CD1c-positive myeloid dendritic cell (primary cell): Measurements from ENCODE around the gene ABHD3.
"Not testable (repeated sequence)": the region's sequence is repeated elsewhere in the genome, so short reads cannot be mapped to it uniquely, and the experiment has no call there.

ENCODE experiments used
- DNase-seq: peaks from one replicate; pipeline ENCODE4 v3.0.0-alpha.2; 2016; ENCODE audit errors: extremely low spot score

The ABHD3 gene, protein sequence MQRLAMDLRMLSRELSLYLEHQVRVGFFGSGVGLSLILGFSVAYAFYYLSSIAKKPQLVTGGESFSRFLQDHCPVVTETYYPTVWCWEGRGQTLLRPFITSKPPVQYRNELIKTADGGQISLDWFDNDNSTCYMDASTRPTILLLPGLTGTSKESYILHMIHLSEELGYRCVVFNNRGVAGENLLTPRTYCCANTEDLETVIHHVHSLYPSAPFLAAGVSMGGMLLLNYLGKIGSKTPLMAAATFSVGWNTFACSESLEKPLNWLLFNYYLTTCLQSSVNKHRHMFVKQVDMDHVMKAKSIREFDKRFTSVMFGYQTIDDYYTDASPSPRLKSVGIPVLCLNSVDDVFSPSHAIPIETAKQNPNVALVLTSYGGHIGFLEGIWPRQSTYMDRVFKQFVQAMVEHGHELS

GRCh38 chr18:21704603-21705364 is at the start of gene ABHD3:
TSS of gene ABHD3 (minus strand) at chr18:21704774. CDS start at chr18:21704665, 109 bp downstream.
- peak; percentile 95 for DNase-seq

- DNase-seq = no peak
These were observed 43.5 kb upstream of the ABHD3 start for GRCh38 chr18:21747764-21748693.

GRCh38 chr18:21747268-21747667 is 42.7 kb upstream of the ABHD3 start:
- DNase-seq = no peak

GRCh38 chr18:21745231-21745630 is 40.7 kb upstream of the ABHD3 start:
- no peak for DNase-seq

DNA sequence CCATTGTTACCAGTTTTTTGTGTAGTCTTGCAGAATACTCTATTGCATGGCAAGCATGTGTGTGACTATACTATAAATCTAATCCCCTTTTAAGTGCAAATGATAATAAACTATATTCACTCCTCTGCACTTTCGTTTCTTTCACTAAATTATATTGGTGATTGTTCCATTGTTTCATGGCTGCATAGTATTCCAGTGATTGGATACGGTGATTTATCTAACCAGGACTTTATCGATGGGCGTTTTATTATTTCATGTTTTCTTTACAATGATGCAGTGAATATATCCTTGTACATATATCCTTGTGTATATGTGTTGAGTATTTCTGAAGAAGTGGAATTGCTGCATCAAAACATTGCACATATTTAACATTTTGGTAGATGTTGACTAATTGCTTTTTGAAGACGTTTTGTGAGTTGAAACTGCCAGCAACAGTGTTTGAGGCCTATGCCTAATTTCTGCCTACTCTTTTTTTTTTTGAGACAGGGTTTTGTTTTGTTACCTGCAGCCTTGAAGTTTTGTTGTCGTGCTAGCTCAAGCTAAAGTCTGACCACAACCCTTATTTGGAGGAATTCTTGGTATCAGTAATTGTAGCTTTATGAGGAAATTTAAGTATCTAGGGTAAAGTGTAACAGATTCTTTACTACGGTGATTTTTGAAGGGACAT is 38.7 kb upstream of the ABHD3 start:
- DNase-seq = no peak

- no peak for DNase-seq
These were observed 37.7 kb upstream of the ABHD3 start for GRCh38 chr18:21742315-21742687.

DNA sequence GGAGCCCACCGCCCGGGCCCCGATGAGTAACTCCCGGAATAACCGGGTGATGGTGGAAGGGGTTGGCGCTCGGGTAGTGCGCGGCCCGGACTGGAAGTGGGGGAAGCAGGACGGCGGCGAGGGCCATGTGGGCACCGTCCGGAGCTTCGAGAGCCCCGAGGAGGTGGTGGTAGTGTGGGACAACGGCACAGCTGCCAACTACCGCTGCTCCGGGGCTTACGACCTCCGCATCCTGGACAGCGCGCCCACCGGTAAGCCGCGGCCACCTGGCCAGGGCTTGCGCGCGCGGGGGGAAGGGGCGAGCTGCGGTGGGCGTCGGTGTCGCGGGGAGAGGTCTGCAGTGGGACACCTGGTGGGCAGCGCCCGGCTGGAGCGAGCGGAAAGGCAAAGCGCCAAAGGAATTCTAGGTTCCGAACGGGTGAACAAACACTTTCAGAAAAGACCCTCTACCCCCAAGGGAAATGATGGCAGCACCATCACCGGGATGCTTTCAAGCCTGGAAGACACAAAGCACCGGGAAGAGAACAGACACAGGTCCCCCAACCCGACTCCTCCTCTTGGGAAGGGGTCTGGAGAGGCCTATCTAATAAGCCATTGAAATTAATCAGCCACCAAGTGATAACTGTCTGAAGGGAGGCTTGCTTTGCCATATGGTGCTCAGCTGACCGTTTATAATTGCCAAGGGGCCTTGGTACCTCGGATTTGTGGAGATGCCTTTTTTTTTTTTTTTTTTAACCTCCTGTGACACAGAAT is 37.2 kb upstream of the ABHD3 start:
- no peak for DNase-seq

DNA sequence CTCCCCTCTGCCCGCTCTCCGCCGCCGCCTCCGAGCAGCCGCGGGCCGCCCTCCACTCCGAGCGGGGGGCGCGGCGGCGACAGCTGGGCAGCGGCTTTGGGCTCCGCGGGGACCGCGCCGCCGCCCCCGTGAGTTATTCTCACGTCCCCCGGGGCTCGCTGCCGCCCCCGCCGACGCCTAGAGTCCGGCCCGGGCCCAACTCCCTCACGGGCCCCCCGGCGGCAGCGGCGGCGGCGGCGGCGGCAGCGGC is 36.7 kb upstream of the ABHD3 start:
- no peak for DNase-seq

GRCh38 chr18:21740538-21741311 is 36.2 kb upstream of the ABHD3 start, which contains the start of gene MIB1:
TSS of gene MIB1 (plus strand) at chr18:21740792. CDS start at chr18:21741584, 792 bp downstream.
- DNase-seq = peak; percentile 99

- no peak for DNase-seq
These were observed 35.3 kb upstream of the ABHD3 start for GRCh38 chr18:21739604-21740537.

DNA sequence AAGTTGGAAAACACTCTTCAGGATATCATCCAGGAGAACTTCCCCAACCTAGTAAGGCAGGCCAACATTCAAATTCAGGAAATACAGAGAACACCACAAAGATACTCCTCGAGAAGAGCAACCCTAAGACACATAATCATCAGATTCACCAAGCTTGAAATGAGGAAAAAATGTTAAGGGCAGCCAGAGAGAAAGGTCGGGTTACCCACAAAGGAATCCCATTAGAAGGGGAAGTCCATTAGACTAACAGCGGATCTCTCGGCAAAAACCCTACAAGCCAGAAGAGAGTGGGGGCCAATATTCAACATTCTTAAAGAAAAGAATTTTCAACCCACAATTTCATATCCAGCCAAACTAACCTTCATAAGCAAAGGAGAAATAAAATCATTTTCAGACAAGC is 32.4 kb upstream of the ABHD3 start:
- DNase-seq = not testable (repeated sequence)

GRCh38 chr18:21735452-21736015 is 31.0 kb upstream of the ABHD3 start:
- no peak for DNase-seq

- no peak for DNase-seq
These were observed 28.4 kb upstream of the ABHD3 start for GRCh38 chr18:21733011-21733410.

- DNase-seq = no peak
These were observed 23.1 kb upstream of the ABHD3 start for GRCh38 chr18:21727702-21728101.

DNA sequence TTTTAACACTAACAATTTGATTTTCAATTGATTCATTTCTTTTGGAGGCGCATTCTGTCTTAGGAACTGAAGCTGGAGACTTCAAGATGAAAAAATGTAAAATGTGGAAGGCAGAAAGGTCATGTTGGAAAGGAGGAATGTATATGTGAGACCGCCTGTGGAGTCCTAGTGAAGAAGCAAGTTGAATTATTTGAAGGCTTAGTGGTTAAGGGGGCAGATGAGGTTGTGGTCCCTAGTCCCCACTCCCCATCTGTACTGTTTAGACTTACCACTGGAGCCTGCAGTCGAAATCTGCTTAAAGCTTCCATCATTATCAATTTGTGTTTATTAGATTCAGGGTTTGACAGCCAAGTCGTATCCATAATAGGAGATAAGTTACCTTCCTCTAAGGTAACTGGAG is 20.6 kb upstream of the ABHD3 start:
- no peak for DNase-seq

- no peak for DNase-seq
These were observed 18.1 kb upstream of the ABHD3 start for GRCh38 chr18:21722687-21723086.

DNA sequence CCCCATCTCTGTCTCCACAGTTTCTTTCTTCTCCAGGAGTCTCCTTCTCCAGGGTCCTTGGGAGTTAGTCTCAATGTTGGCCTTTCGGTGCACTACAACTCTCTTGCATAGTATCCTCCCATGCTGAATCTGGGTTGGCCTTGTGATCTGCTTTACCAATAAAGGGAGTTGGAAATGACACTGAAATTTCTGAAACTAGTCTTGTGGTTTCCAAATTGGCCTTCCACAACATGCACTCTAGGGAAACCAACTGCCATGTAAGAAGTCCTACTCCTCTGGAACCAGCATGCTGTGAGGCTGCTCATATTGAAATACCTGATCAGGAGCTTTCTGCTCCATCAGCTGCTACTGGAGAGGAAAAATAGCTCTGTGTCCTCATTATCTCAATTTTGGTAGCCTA is 9.9 kb upstream of the ABHD3 start:
- DNase-seq = no peak

- DNase-seq = not testable (repeated sequence)
These were observed 2.6 kb upstream of the ABHD3 start for GRCh38 chr18:21707130-21707529.
